Measurements from ENCODE around the gene FIGNL2. TPM values are rescaled to one million over a fixed set of nuclear protein-coding genes. Genes with fewer than 3 reads are reported as not detected.
A peak's percentile ranks its signal among the peaks of the same experiment; 100 is the strongest.

The FIGNL2 gene
- total and polyA plus RNA-seq, 2 of the 4 experiments (the other 2 are of a cell fraction) = under 0.01 to 0.12 TPM

DNA sequence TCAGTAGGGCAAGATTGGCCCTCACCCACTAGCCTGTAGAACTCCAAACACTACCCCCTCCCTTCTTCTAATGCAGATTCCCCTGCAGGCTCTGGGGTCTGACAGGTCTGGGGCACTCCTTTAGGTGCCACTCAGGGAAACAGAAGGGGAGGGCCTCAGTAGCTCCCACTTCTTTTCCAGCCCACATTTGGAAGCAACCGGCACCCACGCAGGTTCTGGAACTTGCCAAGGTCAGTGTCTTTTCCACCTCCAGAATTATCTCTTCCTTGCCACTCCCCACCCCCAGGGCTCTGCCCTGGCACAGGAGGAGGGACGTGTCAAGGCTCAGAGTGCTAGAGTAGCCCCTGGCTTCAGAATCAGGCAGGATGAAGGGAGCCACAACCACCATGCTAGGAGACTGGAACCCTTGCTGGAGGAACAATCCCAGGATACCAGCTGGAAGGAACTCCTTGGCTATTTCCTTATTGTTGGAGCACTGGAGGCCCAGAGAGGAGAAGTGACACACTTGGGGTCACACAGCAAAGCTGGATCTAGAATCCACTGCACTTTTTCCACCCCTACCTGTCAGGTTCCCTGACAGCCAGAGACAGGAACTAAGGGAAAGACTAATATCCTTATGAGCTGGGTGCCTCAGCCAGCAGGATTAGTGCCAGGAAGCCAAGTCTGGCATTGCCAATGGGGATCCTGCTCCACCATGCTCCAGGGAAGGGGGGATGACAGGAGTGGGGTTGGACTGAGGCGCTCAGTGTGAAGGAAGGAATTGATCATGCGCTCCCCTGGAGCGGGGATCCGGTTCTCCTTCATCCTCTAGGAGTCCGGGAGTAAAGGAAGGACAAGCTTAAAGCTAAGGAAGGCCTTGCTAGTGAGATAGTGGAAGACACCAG, 1.8 kb upstream of the FIGNL2 start:
- Histone ChIP-seq H3K4ac (ENCODE audit: low read depth, low read length) (no peak overlapping the region), H3K27me3 (ENCODE audit: control insufficient read depth, insufficient read depth, low read length) (peaks cover 44% of the 10 kb centered on the region), H3K4me3 (ENCODE audit: insufficient read depth, low read depth, low read length) (no peak overlapping the region), H3K9me1 (ENCODE audit: insufficient read depth, low read length) (peaks cover 3% of the 10 kb centered on the region; the same call in 1 of the 2 replicates), H3K27ac (ENCODE audit: insufficient read depth, low read length) (no peak overlapping the region), H2BK120ac (ENCODE audit: low read depth, low read length) (no peak overlapping the region), H2BK5ac (ENCODE audit: low read depth, low read length, poor library complexity, severe bottlenecking) (no peak overlapping the region), H3K23ac (ENCODE audit: low read depth, low read length) (peak overlapping the region; percentile 59; the same call in 1 of the 2 replicates), H3K9ac (ENCODE audit: low read depth, low read length) (no peak overlapping the region), H4K8ac (ENCODE audit: low read depth in 2 of 2, low read length in 2 of 2) (no peak overlapping the region), H4K5ac (ENCODE audit: low read depth, low read length) (no peak overlapping the region), H2AK5ac (ENCODE audit: low read depth, low read length) (no peak overlapping the region; the same call in 1 of the 2 replicates), H2BK15ac (ENCODE audit: low read depth, low read length) (no peak overlapping the region), H3K4me1 (ENCODE audit: control insufficient read depth, insufficient read depth, low read length) (no peaks in the 10 kb centered on the region), H2AK9ac (replicated peaks; ENCODE audit: low read depth, low read length, poor library complexity) (no peak overlapping the region), H3K9me3 (ENCODE audit: control insufficient read depth, insufficient read depth, low read length) (no peaks in the 10 kb centered on the region), H3K56ac (ENCODE audit: extremely low read depth, insufficient read depth, low read length) (no peak overlapping the region), H3K36me3 (ENCODE audit: control insufficient read depth, insufficient read depth, low read length) (no peaks in the 10 kb centered on the region), H3K14ac (replicated peaks; ENCODE audit: low read depth, low read length) (no peak overlapping the region), H3K18ac (ENCODE audit: low read depth, low read length) (no peak overlapping the region), H2AFZ (replicated peaks; ENCODE audit: low read length, poor library complexity) (no peak overlapping the region), H3K4me2 (ENCODE audit: low read depth, low read length) (no peak overlapping the region), H4K20me1 (ENCODE audit: insufficient read depth, low read length) (no peaks in the 10 kb centered on the region), H2BK20ac (ENCODE audit: low read depth, low read length) (no peak overlapping the region), H4K91ac (ENCODE audit: insufficient read depth, low read depth, low read length) (no peak overlapping the region), H3K79me1 (ENCODE audit: low read depth in 1 of 2, low read length in 2 of 2) (no peaks in the 10 kb centered on the region)
- dilution Hi-C loops (cut with HindIII; ENCODE audit: low sequenced_read_pairs, unreplicated experiment) = loop anchor here (25.0 kb wide), 1 partner anchor 112 kb away; the partner anchor contains the start of gene ACVR1B
- in situ Hi-C loops (cut with MboI; ENCODE audit: low sequenced_read_pairs) = no loop called here
- BruUV-seq (replicated peaks) = no TSS peak
- intact Hi-C loops (cut with micrococcal nuclease) = no loop called here
- WGBS, 2 experiments (ENCODE audit: extremely low coverage in 2 of 2, insufficient read length in 1 of 2) = no CpG with 5 or more reads among the region's 8 CpGs
- POLR2A ChIA-PET (ENCODE audit: unreplicated experiment) = no interaction called here
- CTCF ChIA-PET = no interaction called here
- TF ChIP-seq CEBPB (IDR thresholded peaks at IDR 0.05; ENCODE audit: low read depth, low read length) = no peak
- no peak for TF ChIP-seq RFX5 (IDR thresholded peaks at IDR 0.05; ENCODE audit: low read depth, low read length)
- no peak for TF ChIP-seq SMC3 (IDR thresholded peaks at IDR 0.05; ENCODE audit: low read depth, low read length)
- TF ChIP-seq BHLHE40 (IDR thresholded peaks at IDR 0.05; ENCODE audit: low read depth, low read length) = no peak
- TF ChIP-seq FOS (IDR thresholded peaks at IDR 0.05; ENCODE audit: low read depth, low read length) = no peak
- TF ChIP-seq CHD1 (IDR thresholded peaks at IDR 0.05; ENCODE audit: low read depth, low read length) = no peak
- TF ChIP-seq RAD21 (IDR thresholded peaks at IDR 0.05; ENCODE audit: low read length) = no peak
- TF ChIP-seq, protein P1, sequence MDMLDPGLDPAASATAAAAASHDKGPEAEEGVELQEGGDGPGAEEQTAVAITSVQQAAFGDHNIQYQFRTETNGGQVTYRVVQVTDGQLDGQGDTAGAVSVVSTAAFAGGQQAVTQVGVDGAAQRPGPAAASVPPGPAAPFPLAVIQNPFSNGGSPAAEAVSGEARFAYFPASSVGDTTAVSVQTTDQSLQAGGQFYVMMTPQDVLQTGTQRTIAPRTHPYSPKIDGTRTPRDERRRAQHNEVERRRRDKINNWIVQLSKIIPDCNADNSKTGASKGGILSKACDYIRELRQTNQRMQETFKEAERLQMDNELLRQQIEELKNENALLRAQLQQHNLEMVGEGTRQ (IDR thresholded peaks at IDR 0.05; ENCODE audit: low read depth, low read length) = no peak
- no peak for TF ChIP-seq POLR2A (IDR thresholded peaks at IDR 0.05; ENCODE audit: low read depth, low read length)
- no peak for TF ChIP-seq NFE2L2 (IDR thresholded peaks at IDR 0.05; ENCODE audit: low read depth, low read length)
- TF ChIP-seq, protein P2, sequence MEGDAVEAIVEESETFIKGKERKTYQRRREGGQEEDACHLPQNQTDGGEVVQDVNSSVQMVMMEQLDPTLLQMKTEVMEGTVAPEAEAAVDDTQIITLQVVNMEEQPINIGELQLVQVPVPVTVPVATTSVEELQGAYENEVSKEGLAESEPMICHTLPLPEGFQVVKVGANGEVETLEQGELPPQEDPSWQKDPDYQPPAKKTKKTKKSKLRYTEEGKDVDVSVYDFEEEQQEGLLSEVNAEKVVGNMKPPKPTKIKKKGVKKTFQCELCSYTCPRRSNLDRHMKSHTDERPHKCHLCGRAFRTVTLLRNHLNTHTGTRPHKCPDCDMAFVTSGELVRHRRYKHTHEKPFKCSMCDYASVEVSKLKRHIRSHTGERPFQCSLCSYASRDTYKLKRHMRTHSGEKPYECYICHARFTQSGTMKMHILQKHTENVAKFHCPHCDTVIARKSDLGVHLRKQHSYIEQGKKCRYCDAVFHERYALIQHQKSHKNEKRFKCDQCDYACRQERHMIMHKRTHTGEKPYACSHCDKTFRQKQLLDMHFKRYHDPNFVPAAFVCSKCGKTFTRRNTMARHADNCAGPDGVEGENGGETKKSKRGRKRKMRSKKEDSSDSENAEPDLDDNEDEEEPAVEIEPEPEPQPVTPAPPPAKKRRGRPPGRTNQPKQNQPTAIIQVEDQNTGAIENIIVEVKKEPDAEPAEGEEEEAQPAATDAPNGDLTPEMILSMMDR (conservative IDR thresholded peaks at IDR 0.05; ENCODE audit: low read depth, low read length) = no peak
- no peak for TF ChIP-seq MXI1 (IDR thresholded peaks at IDR 0.05; ENCODE audit: borderline replicate concordance, low read depth, low read length)
- TF ChIP-seq MAZ (IDR thresholded peaks at IDR 0.05; ENCODE audit: borderline replicate concordance, low read depth, low read length) = no peak
- TF ChIP-seq RCOR1 (IDR thresholded peaks at IDR 0.05; ENCODE audit: insufficient replicate concordance, low read length) = no peak
- DNase-seq (no peak), ATAC-seq (ENCODE audit: low read depth) (no peak)

Measured in IMR-90 (cell line).